Subcutaneous abdominal adipose tissue (tissue), 5 donors: Measurements from ENCODE around the gene CD48.

ENCODE experiments used
- H3K27ac ChIP-seq: one replicate; pipeline ENCODE4 v1.7.0; 2013; ENCODE audit warnings: low read depth, mild to moderate bottlenecking, inconsistent platforms, low read length, moderate library complexity
- H3K27me3 ChIP-seq, 5 donors: one replicate each; pipeline ENCODE4 v1.7.0; 2013; ENCODE audit warnings: low read length in 5 of 5, inconsistent platforms in 1 of 5; ENCODE audit not compliant: control insufficient read depth in 5 of 5, insufficient read depth in 4 of 5
- H3K36me3 ChIP-seq, 5 donors: one replicate each; pipeline ENCODE4 v1.7.0; 2013; ENCODE audit warnings: low read length in 5 of 5; ENCODE audit not compliant: control insufficient read depth in 5 of 5, insufficient read depth in 5 of 5
- H3K4me1 ChIP-seq, 5 donors: one replicate each; pipeline ENCODE4 v1.7.0; 2013; ENCODE audit warnings: low read length in 5 of 5, mild to moderate bottlenecking in 3 of 5, moderate library complexity in 1 of 5; ENCODE audit not compliant: control insufficient read depth in 5 of 5, insufficient read depth in 5 of 5
- H3K4me3 ChIP-seq, 5 donors: one replicate each; pipeline ENCODE4 v1.7.0; 2013; ENCODE audit warnings: low read length in 5 of 5, low read depth in 1 of 5
- H3K9ac ChIP-seq, 5 donors: one replicate each; pipeline ENCODE4 v1.7.0; 2013; ENCODE audit warnings: low read length in 5 of 5, mild to moderate bottlenecking in 4 of 5, moderate library complexity in 3 of 5
- H3K9me3 ChIP-seq, 5 donors: one replicate each; pipeline ENCODE4 v1.7.0; 2013; ENCODE audit warnings: low read length in 5 of 5; ENCODE audit not compliant: control insufficient read depth in 5 of 5
- donor health status: healthy.
- donor health status: healthy.
- donor health status: healthy.
- donor health status: healthy.
- donor health status: healthy.

The CD48 gene

DNA sequence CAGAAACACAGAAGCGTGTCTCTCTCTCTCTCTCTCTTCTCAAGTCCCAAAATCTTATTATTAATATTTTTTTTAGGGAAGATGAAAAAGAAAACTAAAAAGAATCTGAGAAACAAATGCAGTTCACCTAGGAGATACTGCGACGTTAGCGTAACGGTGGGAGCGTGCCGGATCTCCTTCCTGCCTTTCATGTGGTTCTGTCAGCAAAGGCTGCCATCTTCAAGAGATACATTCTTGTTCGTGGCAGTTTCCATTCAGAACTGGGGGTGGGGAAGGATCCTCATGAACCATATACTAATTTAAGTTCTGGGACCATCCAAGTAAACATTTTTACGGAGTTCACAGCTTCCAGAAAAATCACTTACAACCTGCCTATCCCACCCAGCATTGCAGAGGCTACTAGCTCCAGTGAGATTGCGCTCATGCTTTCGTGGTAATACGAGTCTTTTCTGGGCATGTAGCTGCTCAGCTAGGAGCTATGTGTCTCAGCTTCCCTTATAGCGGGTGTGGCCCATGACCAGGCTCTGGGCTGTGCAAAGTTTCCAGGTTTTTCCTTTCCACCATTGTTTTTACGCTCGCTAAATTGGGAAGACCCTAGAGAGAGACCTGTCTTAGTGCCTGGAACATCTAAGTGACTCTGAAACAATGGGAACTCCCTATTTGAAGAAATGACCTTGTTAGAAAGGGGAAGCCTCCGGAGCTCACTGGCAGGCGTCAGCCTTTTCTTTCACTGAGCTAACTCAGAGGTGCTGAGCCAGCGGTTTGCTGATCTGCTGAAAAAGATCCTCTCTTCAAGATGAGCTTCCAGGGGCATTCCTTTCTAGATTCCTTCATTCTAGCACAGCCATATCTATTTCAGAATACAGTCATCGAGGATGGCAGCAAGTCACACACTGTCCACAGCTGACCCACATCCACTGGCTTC, 82.1 kb downstream of the CD48 start:
- Histone ChIP-seq H3K27me3 (peaks cover 0 to 5% (median 0%) of the 10 kb centered on the region in 5 donors), H3K9me3 (no peaks in the 10 kb centered on the region), H3K27ac (no peak overlapping the region), H3K9ac (no peak overlapping the region), H3K36me3 (no peaks in the 10 kb centered on the region), H3K4me3 (no peak overlapping the region), H3K4me1 (peaks cover 0 to 17% (median 3%) of the 10 kb centered on the region in 5 donors)

GRCh38 chr1:160628799-160629263, 82.8 kb downstream of the CD48 start:
- H3K9ac ChIP-seq, result no peak overlapping the region
- no peak overlapping the region for H3K27ac ChIP-seq
- H3K9me3 ChIP-seq, result no peaks in the 10 kb centered on the region
- H3K27me3 ChIP-seq, result peaks cover 0 to 5% (median 0%) of the 10 kb centered on the region in 5 donors
- H3K36me3 ChIP-seq, result no peaks in the 10 kb centered on the region
- peaks cover 0 to 17% (median 3%) of the 10 kb centered on the region in 5 donors for H3K4me1 ChIP-seq
- H3K4me3 ChIP-seq, result no peak overlapping the region
